ENCODE measurements around the gene GLIS2. TPM values are rescaled to one million over a fixed set of nuclear protein-coding genes. Genes with fewer than 3 reads are reported as not detected.

Gene GLIS2
- total RNA-seq, 1 donor from 2014 or later, result 16.5 TPM

DNA sequence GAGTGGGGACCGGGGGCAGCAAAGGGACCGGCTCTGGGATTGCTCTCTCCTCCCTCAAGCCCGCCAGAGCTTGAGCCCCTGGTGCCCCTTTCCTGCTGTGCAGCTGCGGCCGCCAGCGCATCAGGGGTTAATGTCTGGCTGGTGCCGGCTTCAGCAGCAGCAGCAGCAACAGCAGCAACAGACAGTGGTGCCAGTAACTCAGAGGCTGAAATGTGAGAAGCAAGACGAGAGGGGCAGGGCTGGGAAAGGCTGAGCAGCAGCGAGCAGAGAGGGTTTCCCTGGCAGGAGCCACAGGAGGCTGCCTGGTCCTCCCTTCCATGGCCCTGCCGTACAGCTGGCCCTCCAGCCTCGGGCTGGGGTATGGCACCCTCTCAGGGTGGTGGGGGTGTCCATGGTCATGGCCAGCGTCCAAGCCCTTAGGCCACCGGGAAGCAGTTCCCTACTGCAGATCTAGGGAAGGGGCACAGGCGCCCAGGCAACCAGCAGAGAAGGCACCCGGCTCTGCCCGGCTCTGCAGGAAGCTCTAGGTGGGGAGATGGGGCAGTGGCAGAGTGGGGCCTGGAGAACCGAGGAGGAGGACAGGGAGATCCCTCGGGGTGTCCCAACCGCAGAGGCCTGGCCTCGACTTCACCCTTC, 21.9 kb upstream of the GLIS2 start:
- no peaks in the 10 kb centered on the region for H3K36me3 Mint-ChIP-seq (ENCODE audit: unreplicated experiment)
- H3K27me3 Mint-ChIP-seq (ENCODE audit: unreplicated experiment), result peaks cover 4% of the 10 kb centered on the region
- peaks cover 7% of the 10 kb centered on the region for H3K9me3 Mint-ChIP-seq (ENCODE audit: unreplicated experiment)
- TF ChIP-seq, protein P1, sequence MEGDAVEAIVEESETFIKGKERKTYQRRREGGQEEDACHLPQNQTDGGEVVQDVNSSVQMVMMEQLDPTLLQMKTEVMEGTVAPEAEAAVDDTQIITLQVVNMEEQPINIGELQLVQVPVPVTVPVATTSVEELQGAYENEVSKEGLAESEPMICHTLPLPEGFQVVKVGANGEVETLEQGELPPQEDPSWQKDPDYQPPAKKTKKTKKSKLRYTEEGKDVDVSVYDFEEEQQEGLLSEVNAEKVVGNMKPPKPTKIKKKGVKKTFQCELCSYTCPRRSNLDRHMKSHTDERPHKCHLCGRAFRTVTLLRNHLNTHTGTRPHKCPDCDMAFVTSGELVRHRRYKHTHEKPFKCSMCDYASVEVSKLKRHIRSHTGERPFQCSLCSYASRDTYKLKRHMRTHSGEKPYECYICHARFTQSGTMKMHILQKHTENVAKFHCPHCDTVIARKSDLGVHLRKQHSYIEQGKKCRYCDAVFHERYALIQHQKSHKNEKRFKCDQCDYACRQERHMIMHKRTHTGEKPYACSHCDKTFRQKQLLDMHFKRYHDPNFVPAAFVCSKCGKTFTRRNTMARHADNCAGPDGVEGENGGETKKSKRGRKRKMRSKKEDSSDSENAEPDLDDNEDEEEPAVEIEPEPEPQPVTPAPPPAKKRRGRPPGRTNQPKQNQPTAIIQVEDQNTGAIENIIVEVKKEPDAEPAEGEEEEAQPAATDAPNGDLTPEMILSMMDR (IDR thresholded peaks at IDR 0.05; ENCODE audit: partially characterized antibody, unreplicated experiment), result no peak
- peak; percentile 76 for DNase-seq
- peaks cover 21% of the 10 kb centered on the region for H3K4me1 Mint-ChIP-seq (ENCODE audit: low read depth, unreplicated experiment)
- peak overlapping the region; percentile 69 for H3K4me3 Mint-ChIP-seq (ENCODE audit: unreplicated experiment)
- H3K27ac Mint-ChIP-seq (ENCODE audit: unreplicated experiment), result peak overlapping the region; percentile 33

DNA sequence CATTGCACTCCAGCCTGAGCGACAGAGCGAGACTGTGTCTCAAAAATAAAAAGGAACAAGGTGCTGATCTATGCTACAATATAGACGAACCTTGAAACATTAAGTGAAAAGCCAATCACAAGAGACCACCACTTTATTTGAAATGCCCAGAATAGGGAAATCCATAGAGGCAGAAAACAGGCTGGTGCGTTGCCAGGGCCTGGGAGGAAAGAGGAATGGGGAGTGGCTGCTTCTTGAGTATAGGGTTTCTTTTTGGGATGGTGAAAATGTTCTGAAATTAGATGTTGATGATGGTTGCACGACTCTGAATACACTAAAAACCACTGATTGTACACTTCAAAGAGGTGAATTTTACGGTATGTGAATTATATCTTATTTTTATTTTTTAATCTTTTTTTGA, 20.3 kb upstream of the GLIS2 start:
- TF ChIP-seq, protein P1 (IDR thresholded peaks at IDR 0.05; ENCODE audit: partially characterized antibody, unreplicated experiment), result no peak
- H3K4me3 Mint-ChIP-seq (ENCODE audit: unreplicated experiment), result no peak overlapping the region
- DNase-seq, result no peak
- H3K27ac Mint-ChIP-seq (ENCODE audit: unreplicated experiment), result no peak overlapping the region
- H3K4me1 Mint-ChIP-seq (ENCODE audit: low read depth, unreplicated experiment), result peaks cover 25% of the 10 kb centered on the region
- peaks cover 14% of the 10 kb centered on the region for H3K9me3 Mint-ChIP-seq (ENCODE audit: unreplicated experiment)
- H3K36me3 Mint-ChIP-seq (ENCODE audit: unreplicated experiment), result no peaks in the 10 kb centered on the region
- peaks cover 12% of the 10 kb centered on the region for H3K27me3 Mint-ChIP-seq (ENCODE audit: unreplicated experiment)

DNA sequence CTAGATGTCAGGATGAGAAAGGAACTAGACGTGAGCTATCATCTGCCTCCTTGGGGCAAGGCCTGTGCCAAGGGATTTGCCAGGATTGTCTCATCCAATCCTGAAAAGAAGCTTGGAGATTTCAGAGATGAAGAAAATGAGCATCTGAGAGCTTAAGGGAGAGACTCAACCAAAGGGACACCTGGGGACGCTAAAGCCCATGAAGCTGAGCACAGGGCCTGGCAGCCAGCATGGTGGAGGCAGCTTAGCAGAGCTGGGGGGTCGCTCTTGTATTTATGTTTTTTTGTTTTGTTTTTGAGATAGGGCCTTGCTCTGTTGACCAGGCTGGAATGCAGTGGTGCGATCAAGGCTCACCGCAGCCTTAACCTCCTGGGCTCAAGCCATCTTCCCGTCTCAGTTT, 18.4 kb upstream of the GLIS2 start:
- H3K36me3 Mint-ChIP-seq (ENCODE audit: unreplicated experiment), result no peaks in the 10 kb centered on the region
- peaks cover 9% of the 10 kb centered on the region for H3K27me3 Mint-ChIP-seq (ENCODE audit: unreplicated experiment)
- peaks cover 12% of the 10 kb centered on the region for H3K9me3 Mint-ChIP-seq (ENCODE audit: unreplicated experiment)
- TF ChIP-seq, protein P1 (IDR thresholded peaks at IDR 0.05; ENCODE audit: partially characterized antibody, unreplicated experiment), result no peak
- no peak for DNase-seq
- H3K4me3 Mint-ChIP-seq (ENCODE audit: unreplicated experiment), result no peak overlapping the region
- H3K4me1 Mint-ChIP-seq (ENCODE audit: low read depth, unreplicated experiment), result peaks cover 21% of the 10 kb centered on the region
- peak overlapping the region; percentile 62 for H3K27ac Mint-ChIP-seq (ENCODE audit: unreplicated experiment)

DNA sequence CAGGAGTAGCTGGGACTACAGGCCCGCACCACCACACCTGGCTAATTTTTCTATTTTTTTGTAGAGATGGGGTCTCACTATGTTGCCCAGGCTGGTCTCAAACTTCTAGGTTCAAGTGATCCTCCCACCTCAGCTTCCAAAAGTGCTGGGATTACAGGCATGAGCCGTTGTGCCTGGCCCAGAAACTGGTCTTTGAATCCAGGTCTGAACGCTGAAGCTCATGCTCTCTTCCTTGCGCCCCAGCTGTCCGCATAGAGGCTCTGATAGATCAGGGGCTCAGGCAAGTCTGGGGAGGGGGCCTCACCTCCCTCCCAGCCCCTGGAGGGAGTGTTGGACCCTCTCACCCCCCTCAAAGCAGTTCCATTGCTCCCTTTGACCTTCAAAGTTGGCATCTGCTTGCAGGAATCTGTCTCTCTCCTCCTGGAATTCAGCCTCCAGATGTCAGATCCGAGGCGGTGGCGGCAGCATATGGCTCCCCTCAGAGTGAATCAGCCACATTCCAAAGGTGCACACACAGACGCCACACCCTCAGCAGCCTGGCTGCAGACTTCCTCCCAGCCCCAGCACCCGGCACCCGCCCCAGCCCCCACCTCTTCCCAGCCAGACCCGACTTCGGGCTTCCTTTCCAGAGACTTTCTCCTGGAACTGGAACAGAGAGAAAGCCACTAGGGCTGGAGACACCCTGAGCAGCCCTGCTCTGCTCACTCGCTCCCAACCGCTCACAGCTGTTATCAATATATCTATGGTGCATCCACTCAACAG, 16.9 kb upstream of the GLIS2 start:
- Mint-ChIP-seq H3K4me1 (ENCODE audit: low read depth, unreplicated experiment) (peaks cover 18% of the 10 kb centered on the region), H3K4me3 (ENCODE audit: unreplicated experiment) (peak overlapping the region; percentile 74), H3K9me3 (ENCODE audit: unreplicated experiment) (peaks cover 17% of the 10 kb centered on the region), H3K27me3 (ENCODE audit: unreplicated experiment) (peaks cover 12% of the 10 kb centered on the region), H3K36me3 (ENCODE audit: unreplicated experiment) (no peaks in the 10 kb centered on the region), H3K27ac (ENCODE audit: unreplicated experiment) (peak overlapping the region; percentile 88)
- peak; percentile 65 for DNase-seq
- TF ChIP-seq, protein P1 (IDR thresholded peaks at IDR 0.05; ENCODE audit: partially characterized antibody, unreplicated experiment), result no peak

DNA sequence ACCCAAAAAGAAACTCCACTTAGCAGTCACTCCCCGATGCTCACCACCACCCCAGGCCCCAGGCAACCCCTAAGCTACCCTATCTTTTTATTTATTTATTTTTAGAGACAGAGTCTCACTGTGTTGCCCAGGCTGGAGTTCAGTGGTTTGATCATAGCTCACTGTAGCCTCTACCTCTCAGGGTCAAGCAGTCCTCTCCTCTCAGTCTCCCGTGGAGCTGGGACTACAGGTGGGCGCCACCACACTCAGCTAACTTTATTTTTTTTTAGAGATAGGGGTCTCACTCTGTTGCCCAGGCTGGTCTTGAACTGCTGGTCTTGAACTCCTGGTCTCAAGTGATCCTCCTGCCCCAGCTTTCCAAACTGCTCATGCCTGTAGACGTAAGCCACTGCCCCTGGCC, 14.7 kb upstream of the GLIS2 start:
- DNase-seq, result no peak
- Mint-ChIP-seq H3K27ac (ENCODE audit: unreplicated experiment) (no peak overlapping the region), H3K4me3 (ENCODE audit: unreplicated experiment) (no peak overlapping the region), H3K9me3 (ENCODE audit: unreplicated experiment) (peaks cover 28% of the 10 kb centered on the region), H3K27me3 (ENCODE audit: unreplicated experiment) (peaks cover 18% of the 10 kb centered on the region), H3K4me1 (ENCODE audit: low read depth, unreplicated experiment) (peaks cover 31% of the 10 kb centered on the region), H3K36me3 (ENCODE audit: unreplicated experiment) (no peaks in the 10 kb centered on the region)
- TF ChIP-seq, protein P1 (IDR thresholded peaks at IDR 0.05; ENCODE audit: partially characterized antibody, unreplicated experiment), result no peak
